NCI-H526 (cell line): ENCODE data around the gene RBBP8NL.
"Not testable (repeated sequence)": the region's sequence is repeated elsewhere in the genome, so short reads cannot be mapped to it uniquely, and the experiment has no call there.

Experiments used
- DNase-seq, 2 experiments: peaks; one replicate each; lab custom pipeline; 2025; lab: John Stamatoyannopoulos, UW

The RBBP8NL gene

DNA sequence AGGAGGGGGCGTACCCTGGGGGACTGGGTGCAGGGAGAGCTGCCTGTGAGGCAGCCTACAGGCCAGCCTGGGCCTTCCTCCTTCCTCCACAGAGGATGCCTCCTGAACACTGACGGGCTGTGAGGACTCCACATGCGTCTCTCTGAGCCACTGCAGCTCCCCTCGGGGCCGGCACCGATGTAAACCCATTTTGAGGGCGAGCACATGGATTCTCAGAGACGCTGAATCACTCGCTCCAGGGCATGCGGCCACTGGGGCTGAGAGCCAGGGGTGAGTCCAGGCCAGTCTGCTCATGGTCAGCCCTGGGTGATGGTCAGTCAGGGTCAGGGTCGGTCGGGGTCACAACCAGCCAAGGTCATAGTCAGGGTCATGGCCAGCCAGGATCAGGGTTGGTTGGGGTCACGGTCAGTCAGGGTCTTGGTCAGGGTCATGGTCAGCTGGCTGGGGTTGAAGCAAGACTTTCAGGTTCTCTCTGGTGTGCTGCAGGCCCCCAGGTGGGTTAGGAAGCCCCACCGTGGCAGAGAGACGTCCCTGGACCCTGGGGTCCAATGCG lies 14.7 kb upstream of the RBBP8NL start:
- DNase-seq = no peak

DNA sequence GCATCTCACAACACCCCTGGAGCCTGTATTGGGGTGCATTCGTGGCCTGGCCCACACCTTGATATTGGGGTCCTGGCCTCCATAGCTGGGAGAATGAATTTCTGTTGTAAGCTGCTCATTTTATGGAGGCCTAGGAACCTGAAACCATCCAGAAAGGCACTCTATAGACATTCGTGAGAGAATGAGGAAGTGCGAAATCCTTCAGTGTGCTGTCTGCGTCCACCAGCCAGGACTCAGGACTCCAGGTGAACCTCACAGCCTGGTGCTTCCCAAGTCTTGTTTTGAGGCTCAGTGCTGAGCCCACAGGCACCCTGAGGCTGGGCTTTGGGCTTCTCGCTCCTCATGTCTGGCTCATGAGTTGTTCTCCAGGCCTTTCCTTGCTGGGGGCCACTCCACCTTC lies 11.9 kb upstream of the RBBP8NL start:
- DNase-seq = no peak

DNA sequence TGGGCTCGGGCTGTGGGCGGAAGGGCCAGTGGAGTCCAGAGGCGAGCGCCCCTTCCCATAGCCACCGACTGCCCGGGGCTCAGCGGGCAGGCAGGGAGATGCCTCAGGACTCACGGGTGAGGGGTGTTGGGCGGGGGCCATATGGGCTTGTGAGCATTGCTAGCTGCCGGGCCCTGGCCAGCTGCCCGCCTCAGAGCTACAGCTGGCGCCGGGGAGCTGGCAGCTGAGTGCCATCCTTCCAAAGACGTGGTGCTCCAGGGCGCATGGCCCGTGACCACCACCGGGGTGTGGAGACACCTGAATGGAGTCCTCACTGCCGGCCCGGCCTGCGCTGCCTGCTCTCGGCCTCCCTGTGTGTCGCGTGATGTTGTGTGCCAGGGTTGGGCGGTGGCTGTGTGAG lies 10.6 kb upstream of the RBBP8NL start:
- no peak for DNase-seq

DNA sequence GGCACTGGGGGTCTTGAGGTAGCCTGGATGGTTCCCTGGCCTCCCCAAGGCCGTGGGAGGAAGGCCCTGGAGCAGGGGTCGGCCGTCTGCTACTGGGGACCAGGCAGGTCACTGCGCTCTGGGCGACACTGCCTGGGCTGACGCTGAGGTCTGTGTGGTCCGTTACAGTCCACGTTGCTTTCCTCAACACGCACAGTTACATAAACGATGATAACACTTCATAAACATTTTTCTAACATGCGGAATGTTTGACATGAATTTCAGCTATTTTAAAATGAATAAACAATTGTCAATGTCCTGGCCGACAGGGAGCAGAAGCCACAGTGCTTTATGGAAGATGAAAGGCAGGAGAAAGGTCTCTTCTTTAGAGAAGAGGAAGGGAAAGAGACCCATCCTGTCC lies 10.2 kb upstream of the RBBP8NL start:
- no peak for DNase-seq

DNA sequence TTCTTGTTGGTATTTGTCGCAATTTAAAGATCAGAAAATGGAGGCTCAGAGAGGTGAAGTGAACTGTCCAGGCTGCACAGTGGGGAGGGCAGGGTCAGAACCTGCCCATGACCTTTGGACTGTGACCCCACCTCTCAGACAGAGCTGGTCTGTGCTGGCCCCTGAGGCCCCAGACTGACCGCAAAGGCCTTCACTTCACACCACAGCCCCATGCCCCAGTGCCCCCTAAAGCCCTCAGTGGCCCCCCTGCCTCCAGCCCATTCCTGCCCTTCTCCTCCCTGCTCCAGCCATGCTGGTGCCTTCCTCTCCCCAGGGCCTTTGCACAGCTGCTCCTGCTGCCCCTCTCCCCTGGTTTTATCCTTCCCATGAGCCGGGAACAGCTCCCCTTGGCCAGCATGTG lies 9.4 kb upstream of the RBBP8NL start:
- no peak for DNase-seq

DNA sequence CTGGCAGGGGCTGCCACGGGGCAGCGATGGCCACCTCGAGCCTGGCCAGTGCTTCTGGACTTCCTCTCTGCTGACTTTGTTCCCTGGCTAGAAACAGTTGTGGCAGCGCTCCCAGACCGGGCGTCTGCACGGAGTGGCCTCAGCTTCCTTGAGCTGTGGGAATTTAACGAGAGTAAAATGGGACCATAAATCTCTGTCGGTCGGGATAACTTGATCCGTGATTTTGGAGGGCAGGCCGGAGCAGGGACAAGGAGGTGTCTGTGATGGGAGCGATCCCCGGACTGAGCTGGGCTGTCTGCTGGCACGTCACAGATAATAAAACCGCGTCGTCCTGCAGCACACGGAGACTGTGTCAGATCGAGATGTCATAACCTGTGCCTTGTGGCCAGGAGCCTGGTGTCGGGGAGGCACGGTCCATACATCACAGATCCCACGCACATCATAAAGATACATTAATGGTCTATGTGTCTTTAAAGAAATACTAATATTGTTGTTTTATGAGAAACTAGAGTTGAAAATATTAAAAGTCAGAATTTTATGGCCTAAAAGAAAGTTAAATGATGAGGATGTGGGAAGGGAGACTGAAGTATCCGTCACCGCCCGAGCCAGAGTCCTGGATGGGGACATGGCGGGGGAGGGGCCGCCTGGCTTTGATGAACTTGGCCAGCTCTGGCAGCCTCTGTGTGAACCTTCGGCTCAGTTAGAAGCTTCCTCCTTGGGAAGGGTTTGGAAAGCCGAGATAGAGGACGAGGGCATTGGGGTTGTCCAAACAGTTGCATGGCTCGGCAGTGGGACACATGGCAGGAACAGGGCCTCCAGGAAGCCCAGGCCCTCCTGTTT lies 6.5 kb upstream of the RBBP8NL start:
- DNase-seq = no peak

DNA sequence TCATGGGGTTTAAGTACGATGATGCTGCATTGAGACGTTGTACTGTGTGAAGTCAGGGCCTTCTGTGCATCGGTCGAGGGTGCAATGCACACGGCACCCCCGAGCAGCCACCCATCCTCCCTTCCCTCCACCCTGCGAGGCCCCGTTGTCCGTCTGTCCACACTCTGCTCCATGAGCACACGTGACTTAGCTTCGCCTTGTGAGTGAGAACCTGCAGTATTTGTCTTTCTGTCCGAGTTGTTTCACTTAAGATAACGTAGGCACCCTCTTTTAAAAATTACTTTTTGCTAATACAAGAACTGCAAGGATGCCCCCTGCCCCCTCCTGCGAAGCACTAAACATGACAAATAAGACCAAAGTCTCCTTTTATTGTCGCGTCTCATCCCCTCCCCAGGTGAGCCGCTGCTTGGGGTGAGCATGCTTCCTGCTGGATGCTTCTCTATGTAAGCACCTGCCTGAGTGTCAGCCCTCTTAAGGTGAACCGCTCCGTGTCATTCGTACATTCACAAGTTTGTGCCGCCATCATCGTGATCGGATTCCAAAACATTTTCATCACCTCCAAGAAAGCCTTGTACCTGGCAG lies 3.6 kb upstream of the RBBP8NL start:
- no peak for DNase-seq

DNA sequence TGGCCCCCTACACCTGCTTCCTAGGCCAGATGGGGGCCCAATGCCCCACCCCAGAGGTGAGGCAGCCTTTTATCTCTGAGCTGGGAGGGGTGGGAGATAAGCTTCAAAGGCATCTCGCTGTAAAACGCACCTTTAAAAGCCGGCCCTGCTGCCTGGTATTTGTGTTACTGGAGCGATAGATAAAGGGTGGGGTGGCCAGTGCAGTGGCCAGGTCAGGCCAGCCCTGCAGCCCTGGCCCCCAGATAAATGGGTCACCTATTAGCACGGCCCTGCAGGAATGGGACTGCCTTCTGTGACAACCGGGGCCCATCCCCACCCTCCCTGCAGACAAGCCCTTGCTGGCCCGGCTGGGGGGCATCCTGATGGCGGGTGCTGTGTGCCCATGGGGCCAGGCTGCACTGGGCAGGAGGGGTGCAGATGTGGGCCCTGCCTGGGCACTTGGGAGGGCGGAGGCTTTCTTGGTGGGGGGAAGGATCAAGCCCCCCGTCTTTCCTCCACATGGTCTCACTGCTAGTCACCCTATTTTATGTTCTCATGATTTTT lies 3.0 kb upstream of the RBBP8NL start:
- no peak for DNase-seq

DNA sequence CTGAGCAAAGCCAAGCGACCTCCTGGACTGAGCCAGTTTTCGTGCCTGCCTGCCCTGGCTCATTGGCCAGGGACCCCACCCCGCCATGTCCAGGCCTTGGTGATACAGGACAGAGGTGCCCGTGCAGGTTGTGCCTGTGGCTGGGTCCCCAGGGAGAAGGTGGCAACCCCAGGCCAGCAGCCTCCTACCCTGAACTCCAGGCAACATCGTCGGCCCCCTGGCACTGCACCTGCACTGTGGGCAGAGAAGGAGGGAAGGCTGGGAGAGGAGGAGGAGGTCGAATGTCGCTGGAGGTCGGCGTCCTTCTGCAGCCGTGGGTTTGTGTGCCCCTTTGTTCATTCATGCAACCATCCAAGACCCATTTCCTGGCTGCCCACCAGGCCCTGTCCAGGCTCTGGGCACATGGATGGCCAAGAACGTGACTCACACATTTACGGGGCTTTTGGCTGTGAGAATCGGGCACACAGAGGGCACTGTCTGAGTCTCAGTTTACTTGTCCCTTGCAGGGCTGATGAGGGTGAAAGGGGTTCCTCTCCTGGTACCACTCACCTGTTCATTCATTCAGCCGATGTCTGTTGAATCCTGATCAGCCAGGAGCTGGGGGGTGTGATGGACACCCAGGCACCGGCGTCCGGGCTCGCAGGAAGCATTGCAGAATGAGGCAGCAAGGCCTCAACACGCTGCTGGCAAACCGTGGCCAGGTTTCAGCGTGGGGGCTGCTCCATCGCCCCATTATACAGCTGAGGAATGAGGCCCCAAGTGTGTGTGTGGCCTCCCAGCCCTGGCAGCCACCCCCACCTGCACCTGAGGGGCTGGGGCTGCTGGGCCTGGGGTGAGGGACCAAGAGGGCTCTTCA lies 2.3 kb upstream of the RBBP8NL start:
- DNase-seq = no peak

DNA sequence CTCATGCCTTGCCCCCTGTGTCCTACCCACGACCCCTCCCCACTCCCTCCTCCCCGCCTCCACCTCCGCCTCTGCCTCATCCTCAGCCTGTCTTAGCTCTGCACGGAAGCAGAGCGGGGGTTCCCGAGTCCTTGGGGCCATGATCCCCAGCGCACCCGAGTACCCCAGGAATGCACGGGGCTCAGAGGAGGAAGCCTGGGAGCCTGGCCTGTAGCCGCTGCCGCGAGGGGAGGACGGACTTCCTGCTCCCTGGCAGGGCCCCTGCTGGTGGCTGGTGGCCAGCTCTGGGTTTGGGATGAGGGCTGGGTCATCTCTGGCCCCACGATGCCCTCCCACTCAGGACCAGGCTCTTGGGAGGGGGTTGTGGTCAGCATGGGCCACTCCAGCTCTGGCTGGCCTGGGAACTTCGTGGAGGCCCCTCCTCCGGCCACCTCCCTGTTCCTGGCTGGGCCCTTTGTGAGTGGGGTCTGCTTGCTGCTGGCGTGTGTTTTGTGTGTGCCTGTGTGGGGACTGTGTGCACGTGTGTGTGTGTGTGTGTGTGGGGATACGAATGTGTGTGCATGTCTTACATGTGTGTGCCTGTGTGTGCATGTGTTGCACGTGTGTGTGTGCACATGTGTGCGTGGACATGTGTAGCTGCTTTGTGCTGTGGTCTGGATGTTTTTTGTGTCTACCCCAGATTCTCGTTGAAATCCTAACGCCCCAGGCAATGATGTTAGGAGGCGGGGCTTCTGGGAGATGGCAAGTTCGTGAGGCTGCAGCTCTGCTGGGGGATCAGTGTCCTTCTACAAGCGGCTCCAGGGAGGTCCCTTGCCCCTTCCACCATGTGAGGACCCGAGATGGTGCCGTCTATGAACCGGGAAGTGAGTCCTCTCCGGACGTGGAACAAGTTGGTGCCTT lies 1.3 kb upstream of the RBBP8NL start:
- DNase-seq = no peak

DNA sequence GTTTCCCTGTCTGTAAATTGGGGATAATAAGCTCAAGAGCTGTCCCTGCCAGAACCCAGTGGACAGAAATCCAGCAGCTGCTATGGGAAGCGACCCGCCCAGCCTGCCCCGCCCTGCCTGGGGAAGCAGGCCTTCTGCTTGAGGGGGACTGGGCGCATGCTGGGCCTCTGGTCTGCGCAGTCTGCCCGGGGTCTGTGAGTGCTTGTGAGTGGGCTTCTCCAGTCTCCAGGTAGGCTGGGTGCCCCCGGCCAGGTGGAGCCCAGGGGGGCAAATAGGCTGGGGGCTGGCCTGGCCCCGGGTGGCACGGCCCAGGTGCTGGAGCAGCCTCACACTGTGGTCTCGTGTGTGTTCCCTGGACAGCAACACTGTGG lies 648 bp upstream of the RBBP8NL start:
- DNase-seq = peak in 1 of 2 experiments; percentile 54

DNA sequence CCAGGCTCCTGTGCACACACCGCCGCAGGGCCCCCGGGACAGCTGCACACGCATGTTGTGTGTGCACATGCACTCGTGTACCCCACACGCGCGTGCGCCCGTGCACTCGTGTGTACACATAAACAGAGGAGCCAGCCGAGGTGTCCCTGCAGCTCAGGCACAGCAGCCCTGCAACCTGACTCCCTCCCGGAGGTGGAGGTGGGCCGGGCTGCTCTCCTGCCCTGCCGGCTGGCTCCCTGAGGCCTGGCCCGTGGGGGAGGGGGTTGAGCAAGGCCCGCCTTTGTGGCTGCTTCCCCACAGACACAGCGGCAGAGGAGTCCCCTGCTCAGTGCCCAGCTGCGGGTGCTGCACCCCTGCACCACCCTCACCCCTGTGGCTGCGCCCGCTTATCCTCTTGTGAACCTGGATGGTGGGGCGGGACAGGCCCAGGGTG lies 624 bp downstream of the RBBP8NL start:
- DNase-seq = peak; percentile 72 to 95

DNA sequence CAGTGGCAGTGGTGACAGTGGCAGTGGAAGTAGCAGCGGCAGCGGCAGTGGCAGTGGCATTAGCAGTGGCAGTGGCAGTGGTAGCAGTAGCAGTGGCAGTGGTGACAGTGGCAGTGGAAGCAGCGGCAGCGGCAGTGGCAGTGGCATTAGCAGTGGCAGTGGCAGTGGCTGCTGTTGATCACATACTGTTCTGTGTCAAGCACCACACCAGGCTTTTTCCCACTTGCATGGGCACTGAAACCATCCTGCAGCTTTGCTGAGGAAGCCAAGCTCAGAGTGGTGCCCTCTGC lies 1.3 kb downstream of the RBBP8NL start:
- not testable (repeated sequence) for DNase-seq

DNA sequence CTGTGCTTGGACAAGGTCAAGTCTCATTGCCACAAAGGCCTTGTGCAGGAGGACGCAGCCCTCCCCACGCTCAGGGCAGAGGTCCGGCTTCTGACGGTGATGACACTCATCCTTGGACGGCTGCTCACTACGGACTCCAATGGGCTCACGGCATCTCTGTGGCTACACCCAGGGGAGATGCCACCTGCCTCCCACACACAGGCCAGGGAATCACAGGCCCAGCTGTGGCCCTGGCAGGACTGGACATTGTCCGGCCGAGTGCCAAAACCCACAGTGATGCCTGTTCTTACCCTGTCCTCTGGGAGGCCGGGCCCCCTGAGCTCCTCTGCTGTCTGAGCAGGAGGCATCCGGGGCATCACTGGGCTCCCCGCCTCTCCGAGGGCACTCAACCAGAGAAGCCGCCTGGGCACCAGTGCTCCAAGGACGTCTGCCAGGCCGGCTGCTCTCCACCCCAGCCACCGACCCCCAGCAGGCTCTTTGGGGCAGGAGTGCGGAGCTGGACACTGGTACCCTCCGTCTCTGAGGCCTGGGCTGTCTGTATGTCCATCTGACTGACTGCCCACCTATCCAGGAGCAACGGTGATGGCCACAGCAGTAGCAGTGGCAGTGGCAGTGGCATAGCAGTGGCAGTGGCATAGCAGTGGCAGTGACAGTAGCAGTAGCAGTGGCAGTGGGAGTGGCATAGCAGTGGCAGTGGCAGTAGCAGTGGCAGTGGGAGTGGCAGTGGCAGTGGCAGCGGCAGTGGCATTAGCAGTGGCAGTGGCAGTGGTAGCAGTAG lies 1.9 kb downstream of the RBBP8NL start:
- DNase-seq = no peak

DNA sequence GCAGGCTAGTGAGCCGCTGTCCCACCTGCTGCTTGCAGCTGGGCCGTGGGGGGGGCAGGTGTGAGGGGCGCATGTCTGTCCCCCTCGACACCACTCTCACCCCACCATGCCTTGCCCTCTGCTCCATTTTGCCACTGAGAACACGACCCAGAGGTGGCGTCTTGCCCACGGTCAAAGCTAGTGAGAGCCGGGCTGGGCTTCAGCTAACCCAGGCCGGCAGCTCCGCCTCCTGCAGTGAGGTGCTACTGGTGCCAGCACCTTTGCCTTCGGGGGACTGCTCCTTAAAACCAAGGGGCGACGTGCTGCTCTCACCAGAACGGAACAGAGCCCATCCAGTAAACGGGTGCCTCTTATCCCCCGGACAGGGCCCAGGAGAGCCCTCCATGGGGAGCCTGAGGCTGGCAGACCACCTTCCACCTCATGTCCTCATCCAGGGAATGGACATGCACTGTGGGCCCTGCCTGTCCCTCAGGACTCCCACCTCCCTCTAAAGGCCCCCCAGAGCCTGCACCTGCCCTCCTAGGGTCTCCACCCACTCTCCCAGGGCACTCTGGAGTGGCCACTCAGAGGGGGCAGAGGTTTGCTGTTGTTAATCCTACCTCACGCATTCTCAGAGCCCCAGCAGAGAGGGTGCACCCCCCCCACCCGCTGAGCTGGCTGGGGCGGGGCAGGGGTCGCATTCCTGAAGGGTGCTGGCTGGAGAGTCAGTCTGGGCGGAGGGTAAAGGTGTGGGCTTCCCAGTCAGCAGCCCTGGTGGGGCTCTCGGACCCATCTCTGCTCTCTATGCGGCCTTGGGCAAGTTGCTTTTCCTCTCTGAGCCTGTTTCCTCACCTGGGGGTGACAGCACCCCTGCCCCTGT lies 2.9 kb downstream of the RBBP8NL start:
- no peak for DNase-seq

DNA sequence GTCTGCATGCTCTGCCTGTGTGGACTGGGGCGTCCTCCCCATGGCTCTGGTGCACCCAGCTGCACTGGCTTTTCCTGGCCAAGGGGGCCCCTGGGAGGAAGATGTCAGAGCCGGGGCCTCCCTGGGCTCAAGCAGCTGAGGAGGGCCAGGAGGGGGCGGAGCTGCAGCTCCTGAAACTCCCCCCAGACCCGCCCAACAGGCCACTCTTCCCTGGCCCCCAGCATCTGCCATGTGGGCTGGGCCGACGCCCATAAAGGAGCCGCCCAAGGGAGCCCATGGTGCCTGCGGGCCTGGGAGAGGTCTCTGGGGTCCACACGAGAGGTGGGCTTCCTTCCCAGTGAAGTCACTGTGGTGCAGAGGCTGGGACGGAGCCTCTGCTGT lies 4.0 kb downstream of the RBBP8NL start:
- no peak for DNase-seq

DNA sequence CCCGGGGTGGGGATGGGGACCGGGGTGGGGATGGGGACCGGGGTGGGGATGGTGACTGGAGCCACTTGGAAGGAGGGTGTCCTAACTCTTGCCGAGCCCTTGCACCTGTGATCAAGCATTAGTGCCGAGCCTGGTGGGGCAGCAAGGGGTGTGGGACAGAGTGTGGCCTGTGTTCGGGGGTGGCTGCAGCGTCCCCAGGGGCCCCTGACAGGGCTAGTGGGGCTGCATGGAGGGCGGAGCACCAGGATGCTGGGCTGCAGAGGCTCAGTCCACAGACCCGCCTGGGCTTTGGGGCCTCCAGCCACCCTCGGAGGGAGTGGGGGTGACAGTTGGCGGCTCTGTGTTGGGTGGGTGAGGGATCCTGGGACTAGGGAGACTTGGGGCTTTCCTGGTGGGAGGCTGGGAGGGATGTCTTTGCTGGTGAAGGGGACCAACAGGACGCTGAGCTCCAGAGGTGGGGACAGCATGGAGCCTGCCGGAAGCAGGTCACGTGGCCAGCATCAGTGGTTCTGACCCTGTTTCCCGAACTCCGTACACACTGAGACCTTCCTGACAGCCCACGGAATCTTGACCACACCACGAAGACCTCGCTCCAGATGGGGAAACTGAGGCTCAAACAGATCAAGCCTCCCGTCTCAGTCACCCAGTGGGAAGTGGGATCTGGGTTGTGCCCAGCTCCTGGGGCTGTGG lies 4.6 kb downstream of the RBBP8NL start:
- no peak for DNase-seq

DNA sequence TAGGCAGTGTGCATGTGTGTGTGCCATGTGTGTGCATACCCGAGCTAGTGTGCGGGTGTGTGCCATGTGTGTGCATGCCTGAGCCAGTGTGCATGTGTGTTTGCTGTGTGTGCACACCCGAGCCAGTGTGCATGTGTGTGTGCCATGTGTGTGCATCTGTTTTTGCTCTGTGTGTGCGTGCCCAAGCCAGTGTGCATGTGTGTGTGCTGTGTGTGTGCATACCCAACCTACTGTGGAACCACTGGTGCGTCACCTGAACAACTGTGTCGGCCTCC lies 5.7 kb downstream of the RBBP8NL start:
- DNase-seq = no peak
